H1 (cell line): ENCODE measurements around the gene SPAG4. TPM values are rescaled to one million over a fixed set of nuclear protein-coding genes. Genes with fewer than 3 reads are reported as not detected.

Experiments
- CTCF ChIA-PET: fragments of 300-600 bp; sonication (Branson Sonifier 250); formaldehyde crosslinking; loops from one replicate; lab custom pipeline; 2021; ENCODE audit not compliant: partially characterized antibody; lab: Charles Lee
- POLR2A ChIA-PET: fragments of 300-600 bp; sonication (Branson Sonifier 250); formaldehyde crosslinking; loops from one replicate; lab custom pipeline; 2021; ENCODE audit warnings: inconsistent platforms; ENCODE audit not compliant: partially characterized antibody; lab: Charles Lee
- DNase-seq, 2 experiments: peaks; one replicate each; pipeline versions ENCODE4 v3.0.0 to v3.0.0-alpha.2; 2010 to 2022; ENCODE audit warnings: low spot score in 2 of 2, low read depth in 1 of 2, mixed read lengths in 1 of 2
- FAIRE-seq: peaks from 2 replicates; lab custom pipeline; 2011; peaks lifted over from hg19 to GRCh38; lab: Jason Lieb, UNC
- H2AFZ ChIP-seq: 2 replicates; pipeline ENCODE4 v1.8.1; 2012; ENCODE audit warnings: low read length, inconsistent platforms
- H2AK5ac ChIP-seq: 2 replicates; pipeline ENCODE4 v1.6.1; 2013; ENCODE audit warnings: low read depth, low read length
- H2BK120ac ChIP-seq: replicated peaks from 2 replicates; pipeline ENCODE3; 2013; ENCODE audit warnings: low read depth, low read length, inconsistent platforms
- H2BK12ac ChIP-seq: 2 replicates; pipeline ENCODE4 v1.6.1; 2013; ENCODE audit warnings: low read depth, low read length
- H2BK15ac ChIP-seq: 2 replicates; pipeline ENCODE4 v1.6.1; 2013; ENCODE audit warnings: low read length
- H2BK20ac ChIP-seq: 2 replicates; pipeline ENCODE4 v1.6.1; 2013; ENCODE audit warnings: low read length
- H2BK5ac ChIP-seq: 2 replicates; pipeline ENCODE4 v1.6.1; 2013; ENCODE audit warnings: low read depth, low read length
- H3K14ac ChIP-seq: 2 replicates; pipeline ENCODE4 v1.6.1; 2013; ENCODE audit warnings: inconsistent platforms; ENCODE audit not compliant: insufficient read length
- H3K18ac ChIP-seq: 2 replicates; pipeline ENCODE4 v1.6.1; 2013; ENCODE audit warnings: low read length; ENCODE audit errors: extremely low read depth
- H3K23ac ChIP-seq: 2 replicates; pipeline ENCODE4 v1.6.1; 2013; ENCODE audit warnings: inconsistent platforms; ENCODE audit not compliant: insufficient read length
- H3K23me2 ChIP-seq: 2 replicates; pipeline ENCODE4 v1.6.1; 2013; ENCODE audit warnings: low read depth, low read length
- H3K27ac ChIP-seq: 2 replicates; pipeline ENCODE4 v1.6.1; 2011; ENCODE audit warnings: low read depth, low read length, inconsistent platforms
- H3K27me3 ChIP-seq, 4 experiments: replicated peaks in 1 of 4; 1 replicate in 1 of 4; 2 replicates in 3 of 4; pipeline versions ENCODE4 v1.6.1 to v1.8.1; 2011 to 2013; ENCODE audit warnings: low read length in 3 of 4, mild to moderate bottlenecking in 3 of 4, inconsistent platforms in 2 of 4, mixed read lengths in 2 of 4, moderate library complexity in 1 of 4; ENCODE audit not compliant: control insufficient read depth in 3 of 4, insufficient read depth in 3 of 4; ENCODE audit errors: extremely low read depth in 1 of 4
- H3K36me3 ChIP-seq, 4 experiments: 2 replicates each; pipeline versions ENCODE4 v1.6.1 to v1.8.1; 2011 to 2013; ENCODE audit warnings: mild to moderate bottlenecking in 4 of 4, low read length in 3 of 4, moderate library complexity in 2 of 4, control low read depth in 1 of 4, inconsistent platforms in 1 of 4; ENCODE audit not compliant: insufficient read depth in 4 of 4, control insufficient read depth in 2 of 4
- H3K4ac ChIP-seq: replicated peaks from 2 replicates; pipeline ENCODE3; 2013; ENCODE audit warnings: low read length, low read depth, mixed read lengths, inconsistent platforms; ENCODE audit not compliant: insufficient read length
- H3K4me1 ChIP-seq, 4 experiments: replicated peaks in 1 of 4; 1 replicate in 1 of 4; 2 replicates in 3 of 4; pipeline versions ENCODE4 v1.6.1 to v1.8.1; 2011 to 2013; ENCODE audit warnings: low read length in 3 of 4, inconsistent platforms in 2 of 4, mixed read lengths in 1 of 4; ENCODE audit not compliant: insufficient read depth in 4 of 4, control insufficient read depth in 3 of 4
- H3K4me2 ChIP-seq, 2 experiments: 2 replicates each; pipeline versions ENCODE4 v1.6.1 to v1.8.1; 2011 to 2013; ENCODE audit warnings: low read depth in 2 of 2, low read length in 2 of 2, control low read depth in 1 of 2, inconsistent platforms in 1 of 2, mild to moderate bottlenecking in 1 of 2; ENCODE audit not compliant: insufficient read depth in 1 of 2
- H3K4me3 ChIP-seq, 4 experiments: fragments of 200-600, 300-600 bp in 1 of 4; sonication (generic), shearing (Covaris generic), sonication (Bioruptor Twin) in 1 of 4; 2 replicates each; pipeline versions ENCODE4 v1.5.1 to v1.8.1; 2011 to 2016; ENCODE audit warnings: low read length in 4 of 4, low read depth in 3 of 4, control low read depth in 2 of 4, inconsistent platforms in 2 of 4, mild to moderate bottlenecking in 2 of 4, mixed read lengths in 1 of 4, moderate library complexity in 1 of 4; ENCODE audit not compliant: insufficient read depth in 2 of 4; ENCODE audit errors: extremely low read depth in 1 of 4
- H3K56ac ChIP-seq: replicated peaks from 2 replicates; pipeline ENCODE3; 2013; ENCODE audit warnings: low read depth, mild to moderate bottlenecking, mixed read lengths, low read length, inconsistent platforms; ENCODE audit not compliant: insufficient read length
- H3K79me1 ChIP-seq: 2 replicates; pipeline ENCODE4 v1.6.1; 2013; ENCODE audit warnings: low read depth, low read length, control low read depth
- H3K79me2 ChIP-seq, 2 experiments: 2 replicates each; pipeline versions ENCODE4 v1.6.1 to v1.8.1; 2012 to 2013; ENCODE audit warnings: low read length in 2 of 2, mild to moderate bottlenecking in 2 of 2, inconsistent platforms in 1 of 2; ENCODE audit not compliant: insufficient read depth in 2 of 2, control insufficient read depth in 1 of 2
- H3K9ac ChIP-seq, 4 experiments: replicated peaks in 1 of 4; 1 replicate in 1 of 4; 2 replicates in 3 of 4; pipeline versions ENCODE4 v1.6.1 to v1.8.1; 2011 to 2013; ENCODE audit warnings: low read depth in 3 of 4, low read length in 3 of 4, control low read depth in 2 of 4, mild to moderate bottlenecking in 2 of 4, moderate library complexity in 2 of 4, inconsistent platforms in 1 of 4; ENCODE audit errors: extremely low read depth in 1 of 4
- H3K9me3 ChIP-seq, 2 experiments: 2 replicates each; pipeline versions ENCODE4 v1.6.1 to v1.8.1; 2012 to 2013; ENCODE audit warnings: mild to moderate bottlenecking in 2 of 2, moderate library complexity in 2 of 2, control low read depth in 1 of 2, inconsistent platforms in 1 of 2, low read depth in 1 of 2, low read length in 1 of 2, mixed read lengths in 1 of 2; ENCODE audit not compliant: insufficient read depth in 2 of 2
- H4K20me1 ChIP-seq, 2 experiments: replicated peaks in 1 of 2; 2 replicates each; pipeline versions ENCODE3 to v1.8.1; 2011 to 2013; ENCODE audit warnings: inconsistent platforms in 2 of 2, low read length in 2 of 2, mild to moderate bottlenecking in 1 of 2; ENCODE audit not compliant: insufficient read depth in 2 of 2, control insufficient read depth in 1 of 2
- H4K5ac ChIP-seq: 2 replicates; pipeline ENCODE4 v1.6.1; 2013; ENCODE audit warnings: low read length, low read depth, mixed read lengths, inconsistent platforms; ENCODE audit not compliant: insufficient read length
- H4K8ac ChIP-seq: 2 replicates; pipeline ENCODE4 v1.8.0; 2013; ENCODE audit warnings: mild to moderate bottlenecking, moderate library complexity, low read length, inconsistent platforms; ENCODE audit not compliant: insufficient read depth; ENCODE audit errors: extremely low read depth
- H4K91ac ChIP-seq: replicated peaks from 2 replicates; pipeline ENCODE3; 2013; ENCODE audit warnings: low read length, mixed read lengths, inconsistent platforms; ENCODE audit not compliant: insufficient read length
- BRCA1 ChIP-seq: IDR thresholded peaks from 2 replicates; pipeline ENCODE4 v1.6.1; 2012; ENCODE audit warnings: low read depth, low read length, improper control_type of control experiment
- CHD2 ChIP-seq: IDR thresholded peaks from 2 replicates; pipeline ENCODE4 v1.6.1; 2012; ENCODE audit warnings: low read length, improper control_type of control experiment
- CTBP2 ChIP-seq: IDR thresholded peaks from 2 replicates; pipeline ENCODE4 v1.7.0; 2011; ENCODE audit warnings: borderline replicate concordance, mild to moderate bottlenecking, moderate library complexity, mixed read lengths, low read length; ENCODE audit not compliant: insufficient read depth, insufficient read length
- GTF2F1 ChIP-seq: IDR thresholded peaks from 2 replicates; pipeline ENCODE4 v1.6.1; 2012; ENCODE audit warnings: low read depth, low read length, improper control_type of control experiment, borderline replicate concordance
- PHF8 ChIP-seq: fragments of 200-600 bp; sonication (generic); conservative IDR thresholded peaks from 2 replicates; pipeline ENCODE4 v1.7.1; 2012; ENCODE audit warnings: low read depth, mild to moderate bottlenecking, inconsistent platforms, low read length, moderate library complexity
- POLR2A ChIP-seq, 2 experiments: IDR thresholded peaks; 1 replicate in 1 of 2; 2 replicates in 1 of 2; pipeline ENCODE4 v1.6.1; 2011; ENCODE audit warnings: low read depth in 2 of 2, low read length in 2 of 2, mild to moderate bottlenecking in 2 of 2; ENCODE audit errors: control extremely low read depth in 1 of 2
- POLR2AphosphoS5 ChIP-seq: IDR thresholded peaks from 2 replicates; pipeline ENCODE4 v1.6.1; 2011; ENCODE audit warnings: low read depth, low read length
- RXRA ChIP-seq: IDR thresholded peaks from 2 replicates; pipeline ENCODE4 v1.6.1; 2011; ENCODE audit warnings: low read depth, mild to moderate bottlenecking, low read length, moderate library complexity; ENCODE audit not compliant: insufficient read depth
- SAP30 ChIP-seq: fragments of 300-600 bp; sonication (generic); IDR thresholded peaks from 2 replicates; pipeline ENCODE4 v1.7.1; 2012; ENCODE audit warnings: low read length, moderate library complexity, mild to moderate bottlenecking, inconsistent platforms; ENCODE audit not compliant: insufficient read depth, insufficient replicate concordance
- SRF ChIP-seq: IDR thresholded peaks from 2 replicates; pipeline ENCODE4 v1.6.1; 2011; ENCODE audit warnings: mild to moderate bottlenecking, low read depth, low read length, moderate library complexity
- USF2 ChIP-seq: IDR thresholded peaks from 2 replicates; pipeline ENCODE4 v1.6.1; 2011; ENCODE audit warnings: low read length, improper control_type of control experiment
- polyA plus RNA-seq, 7 experiments: library from polyadenylated mRNA; depleted of rRNA in 3 of 7; stranded (reverse) in 5 of 7; unstranded in 2 of 7; fragments of >200 nt in 5 of 7; fragments of 200-250 nt in 2 of 7; gene quantifications; 1 replicate in 5 of 7; 2 replicates in 1 of 7; 4 replicates in 1 of 7; pipeline versions ENCODE4 v1.2.1 to v1.2.3, GENCODE V29; 2011 to 2013; ENCODE audit warnings: missing spikeins in 2 of 7, mixed read lengths in 2 of 7
- total RNA-seq: library from RNA; stranded (reverse); fragmentation: NEBNext Ultra II Directional; extraction: Animal tissue kit (Norgen Biotek cat#: 25700); gene quantifications from 2 replicates; pipeline ENCODE4 v1.2.1, GENCODE V29; 2021

SPAG4 gene
- total and polyA plus RNA-seq, 2 of the 8 experiments (the other 6 are each of a cell fraction or from before 2014, with no cell fraction given): 2.4 to 6.0 TPM

- Histone ChIP-seq H3K4me1 (no peaks in the 10 kb centered on the region), H3K9me3 (0 out of 4 replicates have a peak, but pooled peaks cover 0 to 2% of the 10 kb centered on the region in 2 experiments), H3K4me3 (no peak overlapping the region), H2AFZ (no peak overlapping the region), H3K4ac (no peak overlapping the region), H2BK5ac (no peak overlapping the region), H2BK15ac (no peak overlapping the region), H3K36me3 (no peaks in the 10 kb centered on the region), H2BK20ac (no peak overlapping the region), H3K56ac (no peak overlapping the region), H4K91ac (no peak overlapping the region), H2BK12ac (no peak overlapping the region), H3K27me3 (no peaks in the 10 kb centered on the region), H3K79me2 (no peaks in the 10 kb centered on the region), H4K5ac (no peak overlapping the region), H3K18ac (no peak overlapping the region), H4K20me1 (no peaks in the 10 kb centered on the region), H3K4me2 (no peak overlapping the region), H3K23me2 (no peaks in the 10 kb centered on the region), H3K23ac (no peak overlapping the region), H2BK120ac (no peak overlapping the region), H3K27ac (no peak overlapping the region), H2AK5ac (no peak overlapping the region), H3K9ac (no peak overlapping the region), H3K79me1 (no peaks in the 10 kb centered on the region), H4K8ac (no peak overlapping the region), H3K14ac (no peak overlapping the region)
- no peak for FAIRE-seq
- TF ChIP-seq BRCA1: no peak
- no peak for TF ChIP-seq SAP30
- no peak for TF ChIP-seq CTBP2
- TF ChIP-seq CHD2: no peak
- TF ChIP-seq POLR2A (IDR thresholded peaks at IDR 0.05; ENCODE audit: control extremely low read depth in 1 of 2, low read depth in 2 of 2, low read length in 2 of 2): no peak
- no peak for TF ChIP-seq GTF2F1
- no peak for TF ChIP-seq PHF8
- no peak for TF ChIP-seq SRF
- TF ChIP-seq POLR2AphosphoS5: no peak
- no peak for TF ChIP-seq RXRA
- TF ChIP-seq USF2: no peak
- DNase-seq: no peak
- POLR2A ChIA-PET: interaction anchor here (1.6 kb wide), 2 partner anchors 33 to 44 kb away, joined by 3 to 5 read pairs; partner anchors contain the start of gene SPAG4
- CTCF ChIA-PET: interaction anchor here (0.6 to 2.3 kb wide), 4 partner anchors 10 to 50 kb away, joined by 4 to 12 read pairs (median 6); no protein-coding TSS in a partner anchor
These were observed 44.1 kb upstream of the SPAG4 start for GRCh38 chr20:35571555-35571954.
